GM19351 (cell line): ENCODE measurements around the gene VPS52.

ENCODE experiments used
- ATAC-seq: cut with Tn5 transposase; IDR thresholded peaks from one replicate; pipeline ENCODE4 v1.9.1; 2021; ENCODE audit warnings: mild to moderate bottlenecking, moderate library complexity; ENCODE audit not compliant: unreplicated experiment

The VPS52 gene

GRCh38 chr6:33271468-33272274 is at the start of gene VPS52, which contains the start of gene RPS18:
VPS52 (minus strand) TSS chr6:33271876; CDS start chr6:33271675, 201 bp downstream.
RPS18 (plus strand) TSS chr6:33272075; CDS start chr6:33272120, 45 bp downstream.
- ATAC-seq = peak; percentile 69

- no peak for ATAC-seq
Observed at GRCh38 chr6:33321227-33321626, 49.6 kb upstream of the VPS52 start.

- ATAC-seq = no peak
Observed at GRCh38 chr6:33320315-33321181, 48.9 kb upstream of the VPS52 start.

- ATAC-seq = no peak
Observed at GRCh38 chr6:33319939-33320314, 48.3 kb upstream of the VPS52 start.

- no peak for ATAC-seq
Observed at GRCh38 chr6:33318426-33319073, 46.9 kb upstream of the VPS52 start.

- peak; percentile 59 for ATAC-seq
Observed at GRCh38 chr6:33317669-33318425, 46.2 kb upstream of the VPS52 start, which contains the start of gene ZBTB22. ZBTB22 (minus strand) TSS chr6:33317744; CDS start chr6:33316916, 828 bp downstream.

- ATAC-seq = no peak
Observed at GRCh38 chr6:33317419-33317668, 45.7 kb upstream of the VPS52 start.

- ATAC-seq = no peak
Observed at GRCh38 chr6:33316603-33317418, 45.1 kb upstream of the VPS52 start.

GRCh38 chr6:33315793-33316602 is 44.3 kb upstream of the VPS52 start:
- ATAC-seq = no peak

GRCh38 chr6:33314943-33315792 is 43.5 kb upstream of the VPS52 start:
- ATAC-seq = no peak

GRCh38 chr6:33314515-33314942 is 42.9 kb upstream of the VPS52 start:
- ATAC-seq = no peak

- ATAC-seq = no peak
Observed at GRCh38 chr6:33313709-33314514, 42.2 kb upstream of the VPS52 start, which contains the start of gene TAPBP. TAPBP (minus strand) TSS chr6:33314078; CDS start chr6:33314041, 37 bp downstream.

GRCh38 chr6:33313105-33313708 is 41.5 kb upstream of the VPS52 start:
- no peak for ATAC-seq

- ATAC-seq = no peak
Observed at GRCh38 chr6:33312361-33313104, 40.9 kb upstream of the VPS52 start.

GRCh38 chr6:33306356-33306755 is 34.7 kb upstream of the VPS52 start:
- no peak for ATAC-seq

GRCh38 chr6:33305052-33305451 is 33.4 kb upstream of the VPS52 start:
- ATAC-seq = no peak
